Activated effector memory CD4-positive, alpha-beta T cell treated with Interleukin-2 at 50 U/mL for 16 hours (primary cell): ENCODE results near the gene KRT80.

Source experiments
- DNase-seq: peaks from one replicate; pipeline ENCODE4 v3.0.0-alpha.2; 2020

KRT80 gene

GRCh38 chr12:52195065-52195730 lies 3.4 kb upstream of the KRT80 start:
- DNase-seq = no peak

DNA sequence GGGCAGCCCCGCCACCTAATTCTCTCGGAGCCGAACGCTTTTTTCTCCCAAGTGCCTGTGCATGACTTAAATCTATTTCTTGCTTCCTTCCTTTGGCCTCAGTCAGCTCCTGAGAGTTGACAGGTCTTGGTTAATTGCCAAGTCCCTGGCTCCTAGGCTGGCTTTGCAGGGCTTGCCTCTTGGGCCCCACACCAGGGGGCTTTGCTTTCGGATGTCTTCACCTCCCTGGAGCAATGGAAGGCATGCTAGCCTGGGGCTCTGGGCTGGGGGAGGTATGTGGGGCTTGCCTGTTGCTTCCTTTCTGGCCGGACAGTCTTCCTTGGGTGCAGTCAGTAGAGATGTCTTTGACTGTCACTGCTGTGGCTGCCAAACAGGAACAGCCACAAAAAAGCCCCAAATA lies 2.2 kb upstream of the KRT80 start:
- DNase-seq = no peak

- no peak for DNase-seq
Measured at GRCh38 chr12:52193532-52193931, 1.7 kb upstream of the KRT80 start.

- DNase-seq = no peak
Measured at GRCh38 chr12:52190860-52191729, 719 bp downstream of the KRT80 start.

- no peak for DNase-seq
Measured at GRCh38 chr12:52189376-52190174, 2.2 kb downstream of the KRT80 start.

DNA sequence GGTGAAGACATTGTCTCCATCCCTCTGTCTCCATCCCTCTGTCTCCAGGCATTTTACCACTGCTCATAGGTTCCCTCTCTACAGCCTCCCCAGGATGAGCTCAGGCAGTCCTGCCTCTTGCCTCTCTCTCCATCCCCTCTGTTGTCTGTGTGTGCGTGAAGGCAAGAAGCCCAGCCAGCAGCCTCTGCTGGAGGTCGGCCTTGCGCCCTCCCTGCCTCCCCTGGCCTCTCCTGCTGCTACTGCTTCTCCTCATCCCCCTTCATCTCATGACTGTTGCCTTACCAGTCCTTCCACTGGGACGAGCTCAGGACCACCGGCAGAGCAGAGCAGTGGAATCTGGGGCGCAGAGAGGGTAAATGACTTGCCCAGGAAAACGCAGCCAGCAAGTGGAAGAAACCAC lies 3.2 kb downstream of the KRT80 start:
- no peak for DNase-seq

DNA sequence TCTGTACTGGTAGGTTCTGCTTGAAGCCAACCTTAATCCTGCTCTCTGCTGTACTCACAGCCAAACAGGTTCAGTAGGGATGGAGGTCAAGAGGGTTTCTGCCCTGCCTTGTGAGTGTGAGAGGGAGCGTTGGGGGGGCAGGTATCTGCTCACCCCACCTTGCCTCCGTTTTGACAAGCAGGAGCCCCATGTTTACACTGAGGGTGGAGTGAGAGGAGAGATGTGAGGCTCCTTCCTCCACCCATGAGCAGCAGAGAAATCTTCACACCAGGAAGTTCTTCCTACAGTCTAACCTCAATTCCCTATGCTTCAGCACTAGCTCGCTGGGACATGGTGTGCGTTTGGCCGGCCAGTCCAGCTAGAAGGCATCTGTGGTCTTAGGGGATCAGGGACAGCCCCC lies 4.2 kb downstream of the KRT80 start:
- DNase-seq = no peak

DNA sequence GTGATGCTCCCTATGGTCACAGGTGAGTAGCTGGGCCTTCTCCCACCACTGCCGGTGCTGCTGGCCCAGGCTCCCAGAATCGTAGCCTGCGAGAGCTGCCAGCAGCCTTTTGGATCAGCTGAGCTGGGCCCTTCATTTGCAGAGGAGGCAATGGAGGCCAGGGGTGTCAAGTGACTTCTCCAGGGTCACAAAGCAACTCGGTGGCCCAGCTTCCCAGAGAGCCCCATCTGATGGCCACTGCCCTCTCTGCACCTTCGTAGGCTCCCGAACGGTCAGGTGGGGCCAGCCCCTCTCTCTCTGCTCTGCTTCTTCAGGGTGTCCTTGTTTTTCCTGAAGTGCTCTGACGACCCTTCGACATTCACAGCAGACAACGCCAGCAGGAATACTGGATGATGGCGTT lies 4.6 kb downstream of the KRT80 start:
- DNase-seq = no peak

DNA sequence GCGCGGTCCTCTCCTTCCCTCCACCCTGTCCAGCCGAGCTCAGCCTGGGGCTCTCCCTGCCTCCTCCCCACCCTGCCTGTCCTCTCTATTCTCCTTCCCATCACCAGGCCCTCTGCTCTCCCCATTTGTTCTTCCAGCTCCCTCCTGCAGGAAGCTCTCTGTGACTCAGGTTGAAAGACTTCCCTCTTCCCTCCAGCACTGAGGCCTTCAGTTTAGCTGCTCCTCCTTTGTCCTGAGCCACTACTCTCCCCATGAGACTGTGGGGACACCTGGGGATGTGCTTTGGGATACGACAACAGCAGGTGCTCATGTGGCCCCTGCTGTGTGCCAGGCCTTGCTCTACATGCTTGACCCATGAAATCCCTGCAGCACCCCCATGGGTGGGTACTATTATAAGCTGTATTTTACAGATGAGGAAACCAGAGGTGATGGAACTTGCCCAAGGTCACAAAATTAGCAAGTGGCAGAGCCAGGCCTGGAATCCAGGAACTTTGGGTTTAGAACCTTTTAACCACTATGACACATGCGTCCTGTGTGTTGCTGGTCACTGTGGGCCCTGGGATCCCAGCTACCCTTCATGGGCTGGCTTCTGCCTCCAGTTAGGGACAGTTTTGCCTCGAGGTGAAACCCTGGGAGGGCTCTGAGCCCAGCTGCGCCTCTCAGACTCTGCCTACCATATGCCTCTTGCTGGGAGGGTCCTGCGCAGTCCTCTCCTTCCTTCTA lies 5.5 kb downstream of the KRT80 start:
- no peak for DNase-seq

DNA sequence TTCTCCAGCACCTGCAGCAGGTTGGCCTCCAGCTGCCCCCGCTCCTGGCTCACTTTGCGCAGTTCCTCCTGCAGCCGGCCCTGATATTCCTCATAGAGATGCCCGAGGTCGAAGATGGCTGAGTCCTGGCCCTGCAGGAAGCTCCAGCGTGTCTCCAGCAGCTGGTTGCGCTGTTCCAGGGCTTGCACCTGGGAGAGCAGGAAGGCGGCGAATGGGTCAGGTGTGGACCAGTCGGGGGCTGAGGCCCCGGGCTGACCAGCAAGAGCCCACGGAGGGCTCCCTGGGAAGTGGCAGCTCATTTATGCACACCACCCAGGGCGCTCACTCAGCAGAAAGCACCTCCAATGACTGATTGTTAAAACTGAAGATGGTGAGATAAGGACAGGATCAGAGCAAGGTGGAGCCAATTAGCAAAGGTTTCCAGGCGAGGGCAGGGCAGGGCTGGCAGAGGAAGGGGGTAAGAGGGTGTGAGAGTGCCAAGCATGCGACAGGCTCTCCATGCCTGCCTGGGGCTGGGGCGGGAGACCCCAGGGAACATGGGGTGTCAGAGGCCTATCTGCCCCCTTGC lies 6.3 kb downstream of the KRT80 start:
- DNase-seq = no peak

DNA sequence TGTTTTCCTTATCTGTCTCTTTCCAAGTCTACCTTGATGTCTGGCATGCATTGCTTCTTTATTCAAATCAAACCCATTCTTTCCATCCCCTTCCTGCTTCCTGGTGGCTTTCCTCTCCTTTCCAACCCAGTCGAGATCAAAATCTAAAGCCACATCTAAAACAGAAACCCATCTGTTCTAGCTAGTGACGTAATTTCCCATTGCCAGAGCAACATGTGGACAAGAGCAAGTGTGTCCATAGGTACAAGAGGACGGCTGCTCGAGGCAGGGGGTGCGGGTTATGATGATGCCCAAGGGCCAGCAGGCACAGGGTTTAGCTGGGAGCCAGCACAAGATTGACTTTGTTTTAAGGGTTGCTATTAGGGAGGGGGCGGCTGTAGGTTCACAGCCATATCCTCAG lies 7.0 kb downstream of the KRT80 start:
- DNase-seq = no peak

DNA sequence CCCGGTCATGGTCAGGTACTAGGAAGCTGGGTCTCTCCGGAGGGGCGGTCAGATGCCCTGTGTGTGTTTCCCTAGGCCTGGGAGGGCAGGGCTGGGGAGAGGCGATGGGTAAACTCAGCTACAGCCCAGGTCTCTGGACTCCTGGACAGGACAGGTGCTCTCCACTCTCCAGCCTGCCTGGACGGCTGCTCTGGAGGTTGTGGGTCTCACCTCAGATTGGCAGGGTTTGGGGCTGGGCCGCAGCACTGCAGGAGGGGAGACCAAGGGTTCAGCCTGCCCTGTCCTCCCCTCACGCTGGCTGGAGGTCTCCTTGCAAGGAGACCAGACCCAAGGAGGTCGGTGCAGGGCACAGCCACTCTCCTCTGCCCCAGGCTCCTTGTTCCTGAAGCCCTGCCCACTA lies 7.8 kb downstream of the KRT80 start:
- no peak for DNase-seq

DNA sequence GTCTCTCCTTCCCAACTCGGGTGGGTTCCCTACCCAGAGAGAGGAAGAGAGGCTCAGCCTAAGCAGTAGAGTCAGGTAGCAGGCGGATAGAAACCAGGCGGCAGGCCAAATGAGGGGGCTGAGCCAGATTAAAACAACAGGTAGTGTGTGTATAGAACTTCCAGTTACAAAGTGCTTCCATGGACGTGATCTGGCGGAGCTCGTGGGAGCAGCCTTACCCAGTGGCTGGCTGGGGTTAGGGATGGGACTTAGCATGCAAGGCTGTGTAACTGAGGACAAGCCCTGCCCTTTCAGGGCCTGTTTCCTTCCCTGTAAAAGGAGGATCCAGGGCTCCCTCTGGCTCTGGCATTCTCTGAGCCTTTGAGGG lies 8.3 kb downstream of the KRT80 start:
- DNase-seq = no peak

DNA sequence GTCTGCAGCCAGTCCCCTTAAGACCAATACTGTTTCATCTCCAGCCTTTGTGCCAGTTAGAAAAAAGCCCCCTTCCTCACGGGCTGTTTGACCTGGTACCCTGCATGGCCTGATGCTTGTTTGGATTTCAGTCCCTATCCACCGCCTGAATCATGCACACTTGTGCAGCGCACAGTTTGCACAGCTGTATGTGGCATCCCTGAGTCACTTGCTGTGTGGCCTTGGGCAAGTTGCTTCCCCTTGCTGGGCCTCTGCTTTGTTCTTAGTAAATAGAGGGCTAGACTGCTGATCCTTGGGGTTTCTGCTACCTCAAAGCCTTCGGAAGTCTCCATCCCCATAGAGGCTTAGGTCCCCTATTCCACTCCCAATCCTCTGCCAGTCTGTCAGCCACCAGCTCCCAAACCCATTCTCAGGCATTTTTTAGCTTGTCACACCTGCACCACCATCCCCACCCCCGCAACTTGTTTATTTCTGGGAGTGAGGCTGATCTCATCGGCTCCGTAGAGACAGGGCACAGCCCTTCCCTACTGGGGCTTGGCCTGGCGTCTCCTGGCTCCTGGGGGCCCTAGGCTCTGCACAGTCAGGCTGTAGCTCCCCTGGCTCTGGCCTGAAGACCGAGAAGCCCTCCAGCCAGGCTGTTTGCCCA lies 8.8 kb downstream of the KRT80 start:
- no peak for DNase-seq

- DNase-seq = no peak
Measured at GRCh38 chr12:52182384-52182783, 9.4 kb downstream of the KRT80 start.

DNA sequence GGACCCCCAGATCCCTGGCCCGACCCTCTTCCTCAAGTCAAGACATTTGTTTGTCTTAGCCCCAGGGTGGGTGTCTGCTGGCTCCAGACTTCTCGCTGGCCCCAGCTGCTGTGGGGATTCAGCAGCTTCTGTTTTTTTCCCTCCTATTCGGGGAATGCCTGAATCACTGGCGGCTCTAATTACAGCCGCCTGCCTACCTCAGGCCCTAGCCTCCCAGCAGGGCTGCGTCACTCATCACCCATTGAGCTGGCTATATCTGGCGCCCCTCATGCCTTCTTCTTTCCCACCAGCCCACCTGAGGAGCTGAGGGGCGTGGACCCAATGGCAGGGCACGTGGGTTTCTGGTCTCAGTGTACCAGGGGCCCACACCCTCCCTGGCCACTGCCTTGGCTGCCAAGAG lies 10.1 kb downstream of the KRT80 start:
- no peak for DNase-seq

- no peak for DNase-seq
Measured at GRCh38 chr12:52180971-52181628, 10.7 kb downstream of the KRT80 start.

DNA sequence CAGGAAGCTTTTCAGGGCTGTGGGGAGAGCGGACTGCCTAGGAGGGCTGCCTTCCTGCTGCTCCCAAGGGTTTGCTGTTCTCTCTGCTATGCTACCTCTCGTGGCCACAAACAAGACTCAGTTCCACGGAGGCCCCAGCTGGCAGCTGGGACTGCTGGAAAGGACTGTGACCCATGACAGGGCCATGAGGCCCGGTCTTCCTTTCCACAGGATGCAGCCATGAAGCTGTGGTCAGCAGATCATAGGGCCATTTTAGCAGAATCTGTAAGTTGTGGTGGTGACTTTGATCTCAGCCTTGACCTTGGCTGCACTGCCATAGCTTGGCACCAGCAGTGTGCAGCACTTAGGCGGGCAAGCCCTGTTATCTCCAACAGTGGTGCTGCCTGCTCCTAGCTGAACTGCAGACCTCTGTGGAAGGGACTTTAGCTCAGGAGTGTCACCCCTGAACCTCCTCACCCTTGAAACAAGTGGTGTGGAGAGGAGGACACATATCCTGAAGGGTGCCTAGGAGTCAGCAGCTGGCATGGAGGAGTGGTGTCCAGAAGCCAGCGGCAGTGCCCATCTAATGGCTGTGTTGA lies 12.3 kb downstream of the KRT80 start:
- no peak for DNase-seq

- DNase-seq = no peak
Measured at GRCh38 chr12:52178984-52179383, 12.8 kb downstream of the KRT80 start.

GRCh38 chr12:52178443-52178842 lies 13.4 kb downstream of the KRT80 start:
- no peak for DNase-seq
